KOPT-K1 (cell line): ENCODE results near the gene ADGRF1.

Experiments used
- H3K27ac ChIP-seq: fragments of 200-600 bp; sonication (generic); 2 replicates; pipeline ENCODE4 v1.5.1; 2016; ENCODE audit warnings: antibody characterized with exemption, mild to moderate bottlenecking, low read depth, low read length; ENCODE audit not compliant: poor library complexity, severe bottlenecking
- H3K36me3 ChIP-seq: fragments of 200-600 bp; sonication (generic); 2 replicates; pipeline ENCODE4 v1.5.1; 2017; ENCODE audit warnings: antibody characterized with exemption, mild to moderate bottlenecking, low read length, moderate library complexity; ENCODE audit not compliant: insufficient read depth
- H3K9me3 ChIP-seq: fragments of 200-600 bp; sonication (generic); 2 replicates; pipeline ENCODE4 v1.5.1; 2017; ENCODE audit warnings: antibody characterized with exemption, low read length, mild to moderate bottlenecking; ENCODE audit not compliant: insufficient read depth, poor library complexity, severe bottlenecking

The ADGRF1 gene

DNA sequence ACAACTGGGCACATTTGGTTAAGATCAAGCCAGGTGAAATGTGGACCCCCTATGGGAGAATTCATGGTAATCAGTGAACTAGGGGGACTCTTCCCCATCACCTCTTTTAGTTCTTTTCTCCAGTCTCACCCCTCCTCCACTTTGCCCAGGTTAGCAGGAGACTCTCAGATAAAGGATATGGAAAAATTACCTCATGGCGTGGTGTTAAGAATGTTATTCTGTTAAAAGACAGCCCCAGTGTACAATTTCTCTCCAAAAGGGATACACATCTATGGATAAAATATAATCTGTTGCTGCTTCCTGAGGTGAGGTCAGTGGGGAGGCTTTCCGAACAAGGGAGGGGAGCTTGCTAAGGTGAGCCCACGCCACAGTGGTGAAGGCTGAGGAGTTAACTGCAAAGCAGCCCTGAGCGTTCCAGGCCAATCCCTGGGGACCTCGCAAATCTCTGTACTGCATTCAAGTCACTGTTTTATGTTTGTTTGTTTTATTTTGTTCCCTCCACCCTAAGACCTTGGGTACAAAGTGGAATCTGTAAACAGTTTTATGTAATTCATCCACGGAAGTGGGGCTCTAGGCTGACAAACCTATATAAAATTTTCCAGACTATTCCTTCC is 52.0 kb downstream of the ADGRF1 start:
- H3K27ac ChIP-seq = no peak overlapping the region
- H3K36me3 ChIP-seq = no peaks in the 10 kb centered on the region
- no peaks in the 10 kb centered on the region for H3K9me3 ChIP-seq

DNA sequence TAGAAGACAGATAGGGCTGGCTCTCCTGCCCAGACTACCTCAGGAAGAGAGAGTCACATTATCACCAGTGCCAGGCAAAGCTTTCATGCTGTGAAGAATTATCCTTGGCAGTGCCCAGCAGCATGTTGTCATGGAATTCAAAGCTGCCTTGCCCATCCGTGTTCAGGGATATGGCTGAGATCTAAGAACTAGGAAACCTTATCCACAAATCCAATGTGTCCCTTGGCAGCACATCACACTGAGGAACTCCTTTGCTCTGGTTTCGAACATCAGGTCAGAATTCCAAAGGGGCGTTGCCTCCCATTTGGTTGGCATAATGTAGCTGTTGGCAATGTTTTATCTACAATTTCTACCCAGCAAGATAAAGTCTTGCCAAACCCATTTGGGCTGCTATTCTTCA is 52.7 kb downstream of the ADGRF1 start:
- H3K9me3 ChIP-seq = no peaks in the 10 kb centered on the region
- no peaks in the 10 kb centered on the region for H3K36me3 ChIP-seq
- no peak overlapping the region for H3K27ac ChIP-seq

DNA sequence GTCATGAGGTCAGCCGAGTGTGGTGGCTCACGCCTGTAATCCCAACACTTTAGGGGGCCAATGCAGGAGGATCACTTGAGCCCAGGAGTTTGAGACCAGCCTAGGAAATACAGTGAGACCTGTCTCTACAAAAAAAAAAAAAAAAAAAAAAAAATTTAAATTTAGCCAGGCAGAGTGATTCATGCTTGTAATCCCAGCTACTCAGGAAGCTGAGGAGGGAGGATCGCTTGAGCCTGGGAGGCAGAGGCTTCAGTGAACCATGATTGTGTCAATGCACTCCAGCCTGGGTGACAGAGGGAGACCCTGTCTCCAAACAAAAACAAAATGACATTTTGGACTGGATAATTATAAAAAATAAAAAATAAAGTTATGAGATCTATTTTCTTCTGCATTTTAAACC is 56.2 kb downstream of the ADGRF1 start:
- Histone ChIP-seq H3K27ac (no peak overlapping the region), H3K9me3 (no peaks in the 10 kb centered on the region), H3K36me3 (no peaks in the 10 kb centered on the region)

DNA sequence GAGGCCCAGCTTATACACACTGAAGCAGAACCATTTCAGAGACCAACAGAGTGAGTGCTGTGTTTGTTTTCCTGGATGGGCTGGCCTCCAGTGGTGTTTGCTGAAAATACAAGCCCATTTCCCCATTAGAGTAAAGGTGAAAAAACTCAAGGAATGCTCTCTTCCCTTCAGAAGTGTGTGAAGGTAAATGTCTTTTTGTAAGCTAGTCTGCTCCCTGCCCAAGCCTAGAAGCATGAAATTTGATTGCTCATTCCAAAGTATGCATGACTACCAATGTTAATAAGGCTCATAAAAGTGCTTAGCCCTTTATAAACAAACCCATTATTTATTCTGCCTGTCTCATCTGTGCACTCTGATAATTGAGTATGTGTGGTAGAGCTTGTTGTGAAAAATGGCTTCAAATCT is 59.1 kb downstream of the ADGRF1 start:
- H3K27ac ChIP-seq = no peak overlapping the region
- no peaks in the 10 kb centered on the region for H3K36me3 ChIP-seq
- no peaks in the 10 kb centered on the region for H3K9me3 ChIP-seq

DNA sequence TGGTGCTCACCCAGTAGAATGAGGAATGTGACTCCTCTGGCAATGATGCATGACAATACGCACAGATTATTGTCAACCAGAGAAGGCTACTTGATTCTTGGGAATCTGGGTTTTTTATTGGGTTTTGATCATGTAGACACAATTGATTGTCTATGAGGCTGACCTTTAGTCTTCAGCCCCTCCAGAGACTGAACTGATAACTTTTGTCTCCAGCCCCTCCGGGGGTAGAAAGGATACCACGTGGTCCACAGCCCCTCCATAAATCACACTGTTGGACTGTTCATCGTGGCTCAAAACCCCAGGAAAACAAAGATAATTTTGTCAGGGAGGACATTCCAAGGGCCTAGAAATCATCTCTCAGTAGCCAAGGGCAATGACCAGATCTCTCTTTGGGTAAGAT is 62.9 kb downstream of the ADGRF1 start:
- H3K27ac ChIP-seq = no peak overlapping the region
- H3K9me3 ChIP-seq = no peaks in the 10 kb centered on the region
- H3K36me3 ChIP-seq = no peaks in the 10 kb centered on the region

DNA sequence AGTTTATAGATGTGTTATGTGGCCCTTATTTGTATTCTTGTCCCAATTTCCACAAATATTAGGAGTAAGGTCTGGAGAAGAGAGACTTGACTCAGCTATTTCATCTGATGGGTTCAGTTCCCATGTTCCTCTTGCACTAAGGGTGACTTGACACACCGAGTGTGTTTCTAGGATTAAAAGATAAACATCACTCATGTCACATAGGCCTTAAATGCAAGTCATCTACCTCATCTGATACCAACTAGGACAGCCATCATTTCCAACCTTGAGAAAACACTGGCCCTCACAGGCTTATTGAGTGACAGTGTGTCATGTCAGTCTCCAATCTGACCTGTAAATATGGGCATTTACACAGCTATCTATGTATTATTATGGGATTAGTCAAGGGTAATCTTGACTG is 67.3 kb downstream of the ADGRF1 start:
- Histone ChIP-seq H3K27ac (no peak overlapping the region), H3K36me3 (no peaks in the 10 kb centered on the region), H3K9me3 (no peaks in the 10 kb centered on the region)

DNA sequence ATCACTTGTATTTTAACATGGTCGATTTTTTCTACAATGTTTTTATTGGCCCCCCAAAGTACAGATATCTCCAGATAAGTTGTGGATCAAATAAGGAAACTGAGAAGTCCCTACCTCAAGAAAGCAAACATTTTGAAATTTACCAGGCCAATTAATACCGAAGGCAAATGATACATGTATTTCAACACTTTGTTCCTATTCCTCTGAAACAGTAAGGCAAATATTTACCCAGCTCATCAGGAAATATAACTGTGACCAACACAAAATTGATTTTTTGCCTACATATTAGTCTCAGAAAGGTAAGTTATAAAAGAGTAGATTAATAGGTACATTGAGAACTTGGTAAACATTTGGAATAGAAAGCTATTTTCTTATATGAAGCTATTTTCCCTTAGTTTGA is 69.1 kb downstream of the ADGRF1 start:
- no peaks in the 10 kb centered on the region for H3K36me3 ChIP-seq
- no peaks in the 10 kb centered on the region for H3K9me3 ChIP-seq
- H3K27ac ChIP-seq = no peak overlapping the region

DNA sequence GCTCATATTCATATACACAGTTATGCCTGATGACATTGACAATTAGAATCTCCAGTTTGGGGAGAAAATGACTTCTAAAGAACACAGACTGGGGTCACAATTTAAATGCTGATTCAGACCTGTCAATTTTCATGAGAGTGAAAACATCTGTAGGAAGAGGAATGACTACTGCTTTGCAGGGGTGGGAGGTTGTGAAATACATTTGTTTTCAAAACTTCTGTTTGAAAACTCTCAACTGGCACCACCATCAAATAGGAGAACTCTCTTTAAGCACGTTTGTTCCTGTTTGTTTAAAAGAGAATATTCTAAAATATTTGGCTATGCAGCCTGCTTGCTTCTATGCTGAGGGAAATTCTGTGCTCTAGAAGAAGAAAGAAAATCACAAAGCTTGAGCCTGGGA is 69.6 kb downstream of the ADGRF1 start:
- Histone ChIP-seq H3K27ac (no peak overlapping the region), H3K36me3 (no peaks in the 10 kb centered on the region), H3K9me3 (no peaks in the 10 kb centered on the region)

DNA sequence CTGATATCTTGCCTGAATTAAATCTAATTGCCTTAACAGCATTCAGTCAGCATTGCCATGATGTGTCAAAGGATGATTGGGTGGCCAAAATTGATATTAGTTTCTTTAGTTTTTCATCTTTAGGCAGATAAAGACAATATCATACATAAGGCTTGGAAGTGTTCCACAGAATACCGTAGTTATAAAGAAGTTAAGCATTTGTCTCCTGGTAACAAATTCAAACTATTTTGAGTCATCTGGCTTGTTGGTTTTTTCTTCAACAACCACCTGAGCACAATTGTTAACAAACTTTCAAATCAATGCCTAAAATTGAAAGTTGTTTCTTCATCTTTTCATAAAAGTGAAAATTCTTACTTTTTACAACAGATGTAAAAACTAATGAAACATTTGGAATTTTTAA is 72.9 kb downstream of the ADGRF1 start:
- no peaks in the 10 kb centered on the region for H3K36me3 ChIP-seq
- H3K9me3 ChIP-seq = no peaks in the 10 kb centered on the region
- H3K27ac ChIP-seq = no peak overlapping the region

DNA sequence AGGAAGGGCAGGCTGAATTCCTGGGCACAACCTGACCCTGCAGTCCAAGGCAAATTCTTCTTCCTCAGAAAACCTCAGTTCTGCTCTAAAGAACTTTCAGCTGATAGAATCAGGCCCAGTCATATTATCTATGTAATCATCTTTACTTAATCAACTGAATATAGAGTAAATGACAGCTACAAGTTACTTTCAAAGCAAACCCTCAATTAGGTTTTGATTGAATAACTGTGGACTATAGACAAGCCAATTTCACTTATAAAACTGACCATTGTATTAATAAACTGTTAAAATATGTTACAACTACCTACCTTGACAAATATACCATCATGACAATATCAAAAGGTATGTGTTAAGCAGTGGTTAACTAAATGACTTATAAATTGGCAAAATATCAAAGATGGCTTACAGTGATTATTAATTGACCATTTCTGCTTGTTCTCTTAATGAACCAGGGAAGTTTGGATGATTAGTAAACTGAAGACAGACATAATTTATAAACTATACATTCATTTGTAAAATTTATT is 74.2 kb downstream of the ADGRF1 start:
- Histone ChIP-seq H3K9me3 (no peaks in the 10 kb centered on the region), H3K36me3 (no peaks in the 10 kb centered on the region), H3K27ac (no peak overlapping the region)

DNA sequence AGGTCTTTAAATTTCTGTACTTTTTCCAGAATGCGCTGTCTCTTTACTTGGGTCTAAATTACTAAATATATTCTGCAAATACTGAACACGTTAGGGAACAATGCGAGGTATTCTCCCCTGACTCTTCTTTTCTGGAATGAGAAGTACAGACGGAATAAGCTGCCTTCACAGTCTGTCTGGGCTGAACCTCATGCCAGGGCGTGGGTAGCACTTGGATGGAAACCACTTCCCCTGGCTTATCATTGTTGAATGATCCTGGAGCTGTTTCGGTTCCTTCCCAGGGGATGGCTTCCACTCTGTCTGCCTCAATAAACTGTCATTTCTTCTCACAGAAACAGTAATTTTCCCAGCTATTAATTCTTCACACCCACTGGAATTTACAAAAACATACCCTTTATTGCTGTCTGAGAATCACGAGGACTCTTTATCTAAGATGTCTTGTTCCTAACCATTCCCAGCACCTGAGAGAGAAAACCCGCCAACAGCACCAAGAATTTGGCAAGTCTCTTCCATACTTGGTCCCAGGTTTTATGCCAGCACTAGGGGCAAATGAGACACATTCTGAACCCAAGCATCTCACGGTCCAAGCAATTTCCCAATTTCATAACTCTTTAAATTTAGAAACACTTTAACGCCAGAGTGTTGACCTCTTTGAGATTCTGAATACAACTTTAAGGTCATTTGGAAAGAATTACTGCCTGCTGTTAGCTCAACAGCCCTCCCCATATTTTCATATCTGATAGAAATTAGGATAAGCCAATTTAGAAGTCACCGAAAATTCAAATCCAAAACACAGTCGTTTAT is 77.2 kb downstream of the ADGRF1 start:
- H3K36me3 ChIP-seq = no peaks in the 10 kb centered on the region
- no peak overlapping the region for H3K27ac ChIP-seq
- H3K9me3 ChIP-seq = no peaks in the 10 kb centered on the region

DNA sequence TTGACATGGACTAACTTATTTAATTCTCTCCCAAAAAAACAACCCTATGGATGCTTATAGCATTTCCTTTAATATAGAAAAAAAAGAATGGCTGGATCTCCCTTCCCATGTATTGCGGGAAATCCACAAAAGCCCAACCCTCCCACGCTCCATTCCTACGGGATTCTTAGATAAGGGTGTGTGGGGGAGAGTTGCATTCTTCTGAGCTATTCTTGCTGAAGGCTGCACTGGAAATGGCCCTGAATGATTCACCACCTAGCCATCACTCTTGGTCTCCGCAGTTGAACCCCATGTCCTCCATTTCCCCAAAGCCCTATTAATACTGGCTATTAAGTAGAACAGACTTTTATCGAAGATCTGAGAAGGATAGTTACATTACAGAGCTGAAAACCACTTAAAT is 78.5 kb downstream of the ADGRF1 start:
- no peaks in the 10 kb centered on the region for H3K9me3 ChIP-seq
- H3K36me3 ChIP-seq = no peaks in the 10 kb centered on the region
- H3K27ac ChIP-seq = no peak overlapping the region

DNA sequence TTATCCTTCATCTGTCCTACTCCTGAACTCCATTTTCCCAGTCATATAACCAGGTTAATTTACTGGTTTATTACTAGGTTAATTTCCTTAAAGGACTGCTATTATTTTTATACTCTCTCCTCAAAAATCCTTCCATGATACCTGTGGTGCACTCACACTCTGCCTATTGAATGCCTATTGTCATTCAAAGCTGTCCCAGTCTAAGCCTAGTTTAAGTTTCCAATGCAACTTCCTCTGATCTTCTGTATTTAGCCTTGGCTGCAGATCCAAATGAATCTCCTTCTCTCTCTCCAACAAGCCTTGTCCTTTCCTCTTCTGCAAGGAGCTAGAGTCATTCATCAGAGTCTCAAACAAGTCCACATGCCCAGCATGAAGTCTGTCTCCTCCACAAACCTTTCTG is 79.1 kb downstream of the ADGRF1 start:
- H3K9me3 ChIP-seq = no peaks in the 10 kb centered on the region
- H3K27ac ChIP-seq = no peak overlapping the region
- no peaks in the 10 kb centered on the region for H3K36me3 ChIP-seq

DNA sequence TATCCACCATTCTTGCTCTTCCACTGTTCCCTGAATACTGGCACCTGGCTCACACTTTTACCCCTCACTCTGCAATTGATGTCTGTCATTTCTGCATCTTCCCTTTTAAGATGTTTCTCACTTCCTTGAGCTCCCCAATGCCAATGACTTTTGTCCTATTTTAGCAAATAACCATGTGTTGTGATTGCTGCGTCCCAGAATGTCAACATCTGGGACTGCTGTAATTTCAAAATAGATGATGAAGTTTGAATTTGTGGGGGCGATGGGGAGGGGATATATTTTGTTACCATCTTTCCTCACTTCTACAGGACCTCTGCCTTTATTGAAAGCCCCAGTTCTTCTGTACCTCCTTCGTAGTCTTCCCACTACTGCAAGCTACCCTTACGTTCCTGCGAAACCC is 80.4 kb downstream of the ADGRF1 start:
- H3K27ac ChIP-seq = no peak overlapping the region
- H3K9me3 ChIP-seq = no peaks in the 10 kb centered on the region

DNA sequence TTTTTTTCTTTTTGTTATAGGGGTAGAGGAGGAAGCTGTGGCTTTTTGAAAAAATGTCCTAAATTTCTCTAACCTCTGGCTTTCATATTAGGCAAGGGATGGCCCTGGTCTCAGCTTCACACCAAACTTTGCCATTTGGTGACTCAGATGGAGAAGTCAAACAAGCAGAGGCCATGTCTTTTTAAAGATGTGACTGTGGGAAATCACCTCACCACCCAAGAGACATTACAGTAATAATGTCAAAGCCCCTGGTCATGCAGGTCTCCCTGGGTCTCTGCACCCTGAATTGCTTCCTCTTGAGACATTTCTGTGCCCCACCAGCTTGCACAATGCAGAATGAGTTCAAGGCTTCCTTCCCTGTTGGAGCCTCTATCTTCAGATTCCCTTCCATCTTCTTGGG is 80.9 kb downstream of the ADGRF1 start:
- H3K36me3 ChIP-seq = no peaks in the 10 kb centered on the region
- H3K27ac ChIP-seq = no peak overlapping the region

More for the DNA sequence above, 80.4 kb downstream of the ADGRF1 start:
- H3K36me3 ChIP-seq = no peaks in the 10 kb centered on the region

DNA sequence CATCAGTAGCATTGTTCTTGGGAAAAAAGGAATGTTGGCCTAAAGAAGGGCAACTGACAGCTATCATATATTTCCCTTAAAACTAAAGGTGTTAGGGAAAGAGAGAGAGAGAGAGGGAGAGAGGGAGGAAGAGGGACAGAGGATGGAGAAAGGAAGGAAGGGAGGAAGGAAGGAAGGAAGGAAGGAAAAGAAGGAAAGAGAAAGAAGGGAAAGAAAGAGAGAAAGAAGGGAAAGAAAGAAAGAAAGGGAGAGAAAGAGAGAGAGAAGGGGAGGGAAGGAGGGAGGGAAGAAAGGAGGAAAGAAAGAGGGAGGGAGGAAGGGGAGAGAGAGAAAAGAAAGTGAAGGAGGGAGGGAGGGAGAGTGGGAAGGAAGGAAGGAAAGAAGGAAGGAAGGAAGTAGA is 82.7 kb downstream of the ADGRF1 start:
- no peaks in the 10 kb centered on the region for H3K36me3 ChIP-seq
- H3K9me3 ChIP-seq = no peaks in the 10 kb centered on the region
- no peak overlapping the region for H3K27ac ChIP-seq

More for the DNA sequence above, 80.9 kb downstream of the ADGRF1 start:
- no peaks in the 10 kb centered on the region for H3K9me3 ChIP-seq
